GM12864 (cell line): ENCODE measurements around the gene NPFFR1.

ENCODE experiments used
- DNase-seq: peaks from one replicate; pipeline ENCODE4 v3.0.0-alpha.2; 2011; ENCODE audit warnings: low read depth
- H3K4me3 ChIP-seq: 2 replicates; pipeline ENCODE4 v1.5.1; 2011; ENCODE audit warnings: mild to moderate bottlenecking, low read depth, low read length, control low read depth
- CTCF ChIP-seq: IDR thresholded peaks from 2 replicates; pipeline ENCODE4 v1.5.1; 2011; ENCODE audit warnings: low read depth, mild to moderate bottlenecking, moderate library complexity, low read length, control low read depth, inconsistent platforms; ENCODE audit errors: missing control alignments

The NPFFR1 gene

GRCh38 chr10:70315276-70315675, 31.5 kb upstream of the NPFFR1 start:
- no peak overlapping the region for H3K4me3 ChIP-seq
- TF ChIP-seq CTCF = no peak
- no peak for DNase-seq

DNA sequence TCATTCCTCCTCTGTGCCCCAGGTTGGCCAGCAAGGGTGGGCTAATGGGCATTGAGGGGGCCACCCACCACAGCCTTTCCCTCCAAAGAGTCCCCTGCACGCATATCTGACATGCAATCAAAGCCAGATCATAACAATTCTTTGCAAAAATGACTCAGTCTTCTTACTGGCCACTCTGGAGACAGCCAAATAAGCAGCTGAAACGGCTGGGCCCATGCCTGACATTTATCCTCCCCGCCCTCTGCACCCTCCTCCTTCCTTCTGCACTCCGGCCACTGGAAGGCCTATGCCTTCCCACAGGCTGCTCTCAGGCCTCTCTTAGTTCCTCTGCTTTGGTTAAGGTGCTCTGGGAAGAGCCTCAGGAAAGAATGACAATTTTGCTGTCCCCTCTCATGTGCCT, 29.2 kb upstream of the NPFFR1 start:
- H3K4me3 ChIP-seq = no peak overlapping the region
- no peak for DNase-seq
- TF ChIP-seq CTCF = no peak

GRCh38 chr10:70312249-70312648, 28.4 kb upstream of the NPFFR1 start:
- DNase-seq = no peak
- TF ChIP-seq CTCF = no peak

GRCh38 chr10:70311698-70312097, 27.9 kb upstream of the NPFFR1 start:
- no peak overlapping the region for H3K4me3 ChIP-seq
- DNase-seq = no peak
- TF ChIP-seq CTCF = no peak

More at GRCh38 chr10:70312249-70312648, 28.4 kb upstream of the NPFFR1 start:
- H3K4me3 ChIP-seq = no peak overlapping the region

GRCh38 chr10:70309661-70310060, 25.9 kb upstream of the NPFFR1 start:
- no peak for TF ChIP-seq CTCF

GRCh38 chr10:70308121-70309060, 24.6 kb upstream of the NPFFR1 start:
- DNase-seq = no peak
- TF ChIP-seq CTCF = no peak
- H3K4me3 ChIP-seq = no peak overlapping the region

More at GRCh38 chr10:70309661-70310060, 25.9 kb upstream of the NPFFR1 start:
- no peak for DNase-seq
- H3K4me3 ChIP-seq = no peak overlapping the region
